Measurements from ENCODE around the gene PRKN.

DNA sequence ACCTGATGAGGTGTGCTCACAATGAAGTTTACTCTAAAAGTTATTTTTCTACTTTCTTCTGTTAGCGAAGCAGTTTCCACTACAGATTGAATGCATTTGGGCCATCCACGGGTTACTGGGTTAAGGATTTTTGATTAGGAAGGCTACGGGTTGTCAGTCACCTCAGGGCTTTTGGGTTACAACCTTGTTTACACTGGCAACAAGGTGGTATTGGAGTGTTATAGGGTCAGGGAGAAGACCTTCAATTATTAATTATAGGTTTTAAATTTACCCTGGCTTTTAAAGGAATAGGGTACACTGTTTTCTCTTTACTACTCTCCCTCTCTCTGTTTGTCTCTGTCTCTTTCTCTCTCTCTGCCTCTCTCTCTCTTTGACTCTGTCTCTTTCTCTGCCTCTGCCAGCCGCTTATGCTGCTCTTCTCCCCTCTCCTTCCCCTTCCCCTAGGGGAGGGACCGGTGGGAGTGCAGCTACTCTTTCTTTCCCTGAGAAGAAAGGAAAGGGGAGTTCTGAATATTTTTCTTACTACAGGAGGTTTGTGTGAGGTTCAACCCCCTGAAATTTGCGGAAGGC is 1413.5 kb downstream of the PRKN start:
- TF ChIP-seq POLR2A (IDR thresholded peaks at IDR 0.05): no peak
- TF ChIP-seq, protein P1, sequence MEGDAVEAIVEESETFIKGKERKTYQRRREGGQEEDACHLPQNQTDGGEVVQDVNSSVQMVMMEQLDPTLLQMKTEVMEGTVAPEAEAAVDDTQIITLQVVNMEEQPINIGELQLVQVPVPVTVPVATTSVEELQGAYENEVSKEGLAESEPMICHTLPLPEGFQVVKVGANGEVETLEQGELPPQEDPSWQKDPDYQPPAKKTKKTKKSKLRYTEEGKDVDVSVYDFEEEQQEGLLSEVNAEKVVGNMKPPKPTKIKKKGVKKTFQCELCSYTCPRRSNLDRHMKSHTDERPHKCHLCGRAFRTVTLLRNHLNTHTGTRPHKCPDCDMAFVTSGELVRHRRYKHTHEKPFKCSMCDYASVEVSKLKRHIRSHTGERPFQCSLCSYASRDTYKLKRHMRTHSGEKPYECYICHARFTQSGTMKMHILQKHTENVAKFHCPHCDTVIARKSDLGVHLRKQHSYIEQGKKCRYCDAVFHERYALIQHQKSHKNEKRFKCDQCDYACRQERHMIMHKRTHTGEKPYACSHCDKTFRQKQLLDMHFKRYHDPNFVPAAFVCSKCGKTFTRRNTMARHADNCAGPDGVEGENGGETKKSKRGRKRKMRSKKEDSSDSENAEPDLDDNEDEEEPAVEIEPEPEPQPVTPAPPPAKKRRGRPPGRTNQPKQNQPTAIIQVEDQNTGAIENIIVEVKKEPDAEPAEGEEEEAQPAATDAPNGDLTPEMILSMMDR (IDR thresholded peaks at IDR 0.05): no peak

All from tibial nerve (tissue), 3 donors.